Measurements from ENCODE around the gene CLEC20A. TPM values are rescaled to one million over a fixed set of nuclear protein-coding genes. Genes with fewer than 3 reads are reported as not detected.

Gene CLEC20A
- polyA plus RNA-seq, 3 donors from 2014 or later: 0.27 to 0.56 TPM; not detected in 1

DNA sequence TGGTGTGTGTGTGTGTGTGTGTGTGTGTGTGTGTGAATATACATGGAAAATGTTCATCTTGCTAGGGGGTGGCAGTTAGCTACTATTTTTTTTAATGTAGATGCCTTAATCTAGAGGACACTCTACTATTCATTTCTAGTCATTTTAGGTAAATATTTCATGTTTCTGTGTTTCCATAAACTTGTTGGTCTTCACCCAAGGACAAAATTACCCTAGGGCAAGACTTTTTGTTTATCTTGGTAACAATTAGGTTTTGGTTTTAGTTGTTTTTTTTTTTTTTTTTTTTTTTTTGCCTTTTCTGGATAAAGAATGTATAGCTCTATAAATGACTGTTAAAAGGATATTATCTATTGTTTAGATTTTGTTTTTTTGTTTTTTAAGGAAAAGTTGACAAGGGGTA, 32.2 kb downstream of the CLEC20A start:
- no peak overlapping the region for H3K27ac Mint-ChIP-seq
- peaks cover 0 to 4% (median 1%) of the 10 kb centered on the region in 6 donors for H3K9me3 Mint-ChIP-seq

DNA sequence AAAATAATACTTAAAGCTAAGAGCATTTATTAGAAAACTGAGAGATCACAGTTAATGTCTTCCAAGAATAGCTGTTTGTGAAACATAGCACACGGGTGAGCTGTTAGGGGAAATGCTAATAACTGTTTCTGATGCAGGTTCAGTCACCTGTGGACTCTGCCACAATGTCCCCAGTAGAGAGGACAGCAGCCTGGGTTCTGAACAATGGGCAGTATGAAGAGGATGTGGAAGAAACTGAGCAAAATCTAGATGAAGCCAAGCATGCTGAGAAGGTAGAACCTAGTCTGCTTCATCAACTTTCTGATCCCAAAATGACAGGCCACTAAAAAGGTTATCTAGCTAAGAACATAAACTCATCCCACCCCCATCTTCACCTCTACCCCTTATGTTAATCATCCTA, 32.6 kb downstream of the CLEC20A start:
- no peaks in the 10 kb centered on the region for H3K27me3 Mint-ChIP-seq (ENCODE audit: low read depth in 3 of 3)
- H3K4me1 Mint-ChIP-seq: no peaks in the 10 kb centered on the region
- H3K36me3 Mint-ChIP-seq: no peaks in the 10 kb centered on the region
- H3K27ac Mint-ChIP-seq: no peak overlapping the region
- DNase-seq: no peak
- H3K4me3 Mint-ChIP-seq: no peak overlapping the region
- H3K9me3 Mint-ChIP-seq: peaks cover 0 to 4% (median 1%) of the 10 kb centered on the region in 6 donors

More for the DNA sequence above, 32.2 kb downstream of the CLEC20A start:
- Mint-ChIP-seq H3K27me3 (ENCODE audit: low read depth in 3 of 3) (no peaks in the 10 kb centered on the region), H3K36me3 (no peaks in the 10 kb centered on the region), H3K4me1 (no peaks in the 10 kb centered on the region), H3K4me3 (no peak overlapping the region)
- no peak for DNase-seq

DNA sequence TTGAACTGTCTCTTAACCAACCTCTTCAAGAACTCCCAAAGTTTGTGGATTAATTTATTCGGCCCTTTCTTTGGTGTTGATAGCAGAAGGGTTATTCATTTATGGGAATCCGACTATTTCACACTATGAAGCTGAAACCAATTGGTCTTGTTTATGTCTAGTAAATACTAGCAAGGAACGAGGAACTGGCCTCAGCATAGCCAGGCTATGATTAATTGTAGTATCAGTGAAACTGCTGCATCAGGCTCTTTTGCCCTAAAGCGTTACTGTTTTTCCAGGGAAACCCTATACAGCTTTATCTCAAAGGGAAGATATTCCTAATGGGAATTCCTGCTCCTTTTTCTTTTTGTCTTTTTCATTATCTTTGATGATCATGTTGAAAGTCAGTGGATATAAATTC, 35.1 kb downstream of the CLEC20A start:
- peaks cover 0 to 4% (median 0%) of the 10 kb centered on the region in 6 donors for H3K9me3 Mint-ChIP-seq
- H3K4me3 Mint-ChIP-seq: no peak overlapping the region
- no peak for DNase-seq
- no peak overlapping the region for H3K27ac Mint-ChIP-seq
- no peaks in the 10 kb centered on the region for H3K27me3 Mint-ChIP-seq (ENCODE audit: low read depth in 3 of 3)
- H3K4me1 Mint-ChIP-seq: no peaks in the 10 kb centered on the region
- H3K36me3 Mint-ChIP-seq: no peaks in the 10 kb centered on the region

DNA sequence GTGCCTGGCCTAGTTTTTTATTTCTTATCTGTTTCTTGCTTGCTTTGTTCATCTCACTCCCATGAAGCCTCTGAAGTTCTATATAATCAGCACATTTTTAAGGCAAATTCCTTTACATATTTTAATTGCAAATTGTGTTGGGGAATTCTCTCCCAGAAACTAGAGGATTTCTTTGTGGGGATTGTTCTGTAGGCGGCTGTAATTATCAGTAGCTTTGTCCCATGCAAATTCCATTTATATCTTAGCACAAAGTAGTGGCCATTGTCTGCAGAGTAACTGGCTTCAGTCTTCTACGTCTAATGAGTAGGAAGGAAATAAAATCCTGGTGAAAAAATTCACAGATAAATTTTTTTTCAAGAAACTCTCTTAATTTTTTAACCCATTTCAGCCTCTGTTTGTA, 35.7 kb downstream of the CLEC20A start:
- Mint-ChIP-seq H3K27me3 (ENCODE audit: low read depth in 3 of 3) (no peaks in the 10 kb centered on the region), H3K27ac (peak overlapping the region in 1 of 6 donors; percentile 43), H3K36me3 (no peaks in the 10 kb centered on the region), H3K9me3 (peaks cover 0 to 5% (median 0%) of the 10 kb centered on the region in 6 donors), H3K4me1 (no peaks in the 10 kb centered on the region), H3K4me3 (no peak overlapping the region)
- DNase-seq: no peak

DNA sequence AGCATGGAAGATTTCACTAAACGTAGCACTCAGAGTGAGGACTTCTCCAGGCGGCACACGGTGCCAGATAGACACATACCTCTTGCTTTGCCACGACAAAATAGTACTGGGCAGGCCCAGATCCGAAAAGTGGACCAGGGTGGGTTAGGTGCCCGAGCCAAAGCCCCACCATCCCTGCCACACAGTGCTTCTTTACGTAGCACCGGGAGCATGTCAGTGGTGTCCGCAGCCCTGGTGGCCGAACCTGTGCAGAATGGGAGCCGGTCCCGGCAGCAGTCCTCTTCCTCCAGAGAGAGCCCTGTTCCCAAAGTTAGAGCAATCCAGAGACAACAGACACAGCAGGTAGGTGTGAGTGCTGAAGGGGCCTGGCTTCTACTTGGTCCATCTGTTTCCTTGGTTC, 38.6 kb downstream of the CLEC20A start:
- H3K4me3 Mint-ChIP-seq: no peak overlapping the region
- H3K4me1 Mint-ChIP-seq: no peaks in the 10 kb centered on the region
- H3K27ac Mint-ChIP-seq: no peak overlapping the region
- H3K27me3 Mint-ChIP-seq (ENCODE audit: low read depth in 3 of 3): no peaks in the 10 kb centered on the region
- DNase-seq: no peak
- H3K9me3 Mint-ChIP-seq: peaks cover 0 to 3% (median 0%) of the 10 kb centered on the region in 6 donors
- H3K36me3 Mint-ChIP-seq: no peaks in the 10 kb centered on the region

DNA sequence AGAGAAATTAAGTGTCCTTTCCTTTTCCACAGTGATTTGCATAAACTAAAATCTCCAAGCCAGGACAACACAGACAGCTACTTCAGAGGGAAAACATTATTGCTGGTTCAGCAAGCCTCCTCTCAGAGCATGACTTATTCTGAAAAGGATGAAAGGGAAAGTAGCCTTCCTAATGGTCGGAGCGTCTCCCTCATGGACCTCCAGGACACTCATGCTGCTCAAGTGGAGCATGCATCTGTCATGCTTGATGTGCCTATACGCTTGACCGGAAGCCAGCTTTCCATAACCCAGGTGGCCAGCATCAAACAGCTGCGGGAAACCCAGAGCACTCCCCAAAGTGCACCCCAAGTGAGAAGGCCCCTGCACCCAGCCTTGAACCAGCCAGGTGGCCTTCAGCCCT, 39.1 kb downstream of the CLEC20A start:
- no peaks in the 10 kb centered on the region for H3K27me3 Mint-ChIP-seq (ENCODE audit: low read depth in 3 of 3)
- no peak overlapping the region for H3K4me3 Mint-ChIP-seq
- DNase-seq: no peak
- peaks cover 0 to 3% (median 0%) of the 10 kb centered on the region in 6 donors for H3K9me3 Mint-ChIP-seq
- H3K36me3 Mint-ChIP-seq: no peaks in the 10 kb centered on the region
- no peak overlapping the region for H3K27ac Mint-ChIP-seq
- H3K4me1 Mint-ChIP-seq: no peaks in the 10 kb centered on the region

DNA sequence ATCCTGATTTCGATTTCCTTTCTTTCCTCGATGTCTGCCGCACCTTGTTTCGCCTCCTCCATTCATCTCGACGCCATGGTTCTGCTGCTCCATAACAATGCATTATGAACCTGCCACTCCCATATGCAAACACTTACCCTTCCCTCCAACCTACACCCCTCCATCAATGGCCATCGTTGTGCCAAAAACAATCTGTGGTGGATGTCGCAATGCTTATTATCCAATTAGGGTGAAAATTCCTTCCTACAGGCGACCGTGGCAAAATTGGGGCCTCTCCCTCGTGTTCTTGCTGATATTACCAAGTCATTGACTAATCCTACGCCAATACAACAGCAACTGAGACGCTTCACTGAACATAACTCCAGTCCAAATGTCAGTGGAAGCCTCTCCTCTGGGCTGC, 40.3 kb downstream of the CLEC20A start:
- H3K4me1 Mint-ChIP-seq: no peaks in the 10 kb centered on the region
- no peak overlapping the region for H3K4me3 Mint-ChIP-seq
- peaks cover 0 to 3% (median 0%) of the 10 kb centered on the region in 6 donors for H3K9me3 Mint-ChIP-seq
- H3K27ac Mint-ChIP-seq: no peak overlapping the region
- H3K36me3 Mint-ChIP-seq: no peaks in the 10 kb centered on the region
- H3K27me3 Mint-ChIP-seq (ENCODE audit: low read depth in 3 of 3): no peaks in the 10 kb centered on the region
- DNase-seq: no peak

DNA sequence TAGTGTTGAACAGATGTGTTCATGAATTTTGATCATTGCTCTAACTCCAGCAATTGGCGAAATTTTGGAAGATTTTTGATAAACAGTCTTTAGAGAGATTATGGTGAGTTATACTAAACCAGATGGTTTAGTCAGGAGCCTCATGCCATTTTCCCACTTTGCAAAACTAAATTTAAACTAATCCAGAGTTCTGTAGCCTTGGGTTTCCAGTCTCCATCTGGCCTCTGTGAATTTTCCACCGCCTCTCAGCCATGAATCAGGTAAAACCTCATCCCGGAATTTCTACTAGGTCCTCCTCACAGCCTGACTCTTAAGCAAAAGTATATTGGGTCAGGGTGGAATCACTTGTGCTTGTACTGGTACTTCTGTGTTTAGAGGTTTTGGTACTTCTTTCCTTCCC, 44.8 kb downstream of the CLEC20A start:
- DNase-seq: no peak
- Mint-ChIP-seq H3K4me1 (no peaks in the 10 kb centered on the region), H3K27ac (no peak overlapping the region), H3K36me3 (no peaks in the 10 kb centered on the region), H3K9me3 (peaks cover 0 to 3% (median 0%) of the 10 kb centered on the region in 6 donors), H3K4me3 (no peak overlapping the region), H3K27me3 (ENCODE audit: low read depth in 3 of 3) (peaks cover 0 to 3% (median 2%) of the 10 kb centered on the region in 3 donors)

DNA sequence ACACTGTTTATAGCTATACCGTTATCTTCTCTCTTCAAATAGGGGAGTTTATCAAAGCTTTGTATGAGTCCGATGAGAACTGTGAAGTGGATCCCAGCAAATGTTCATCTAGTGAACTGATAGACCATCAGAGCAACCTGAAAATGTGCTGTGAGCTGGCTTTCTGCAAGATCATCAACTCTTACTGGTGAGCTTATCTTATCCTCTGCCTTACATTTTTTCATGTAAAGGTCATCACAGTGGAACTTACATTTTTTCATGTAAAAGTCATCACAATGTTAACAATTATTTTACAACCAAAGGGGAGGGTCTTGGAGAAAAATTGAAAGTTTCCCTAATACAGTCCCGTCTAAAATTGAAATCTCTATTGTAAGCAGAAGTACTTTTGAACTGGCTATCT, 45.2 kb downstream of the CLEC20A start:
- no peaks in the 10 kb centered on the region for H3K4me1 Mint-ChIP-seq
- peaks cover 0 to 2% (median 0%) of the 10 kb centered on the region in 6 donors for H3K9me3 Mint-ChIP-seq
- no peak overlapping the region for H3K4me3 Mint-ChIP-seq
- peaks cover 0 to 3% (median 2%) of the 10 kb centered on the region in 3 donors for H3K27me3 Mint-ChIP-seq (ENCODE audit: low read depth in 3 of 3)
- no peak for DNase-seq
- no peaks in the 10 kb centered on the region for H3K36me3 Mint-ChIP-seq
- H3K27ac Mint-ChIP-seq: no peak overlapping the region

DNA sequence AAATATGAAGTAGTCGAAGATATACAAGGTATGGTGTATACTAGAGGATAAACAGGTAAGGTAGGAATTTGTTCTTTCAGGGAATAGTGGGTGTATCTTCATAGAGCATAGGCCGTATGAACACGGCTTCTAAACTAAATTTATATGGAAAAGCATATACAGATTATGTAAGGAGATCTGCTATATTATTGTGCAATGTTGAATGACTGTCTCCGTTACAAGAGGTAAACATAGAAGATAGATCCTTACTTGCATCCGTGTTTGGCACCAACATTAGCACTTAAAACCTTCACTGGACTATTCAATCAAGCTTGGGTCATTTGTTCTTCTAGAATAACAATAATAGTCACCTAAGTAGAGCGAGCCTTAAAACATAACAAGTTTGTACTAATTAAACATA, 45.9 kb downstream of the CLEC20A start:
- no peak for DNase-seq
- Mint-ChIP-seq H3K4me3 (no peak overlapping the region), H3K9me3 (no peaks in the 10 kb centered on the region), H3K36me3 (no peaks in the 10 kb centered on the region), H3K27me3 (ENCODE audit: low read depth in 3 of 3) (peaks cover 0 to 3% (median 2%) of the 10 kb centered on the region in 3 donors), H3K4me1 (no peaks in the 10 kb centered on the region), H3K27ac (no peak overlapping the region)

DNA sequence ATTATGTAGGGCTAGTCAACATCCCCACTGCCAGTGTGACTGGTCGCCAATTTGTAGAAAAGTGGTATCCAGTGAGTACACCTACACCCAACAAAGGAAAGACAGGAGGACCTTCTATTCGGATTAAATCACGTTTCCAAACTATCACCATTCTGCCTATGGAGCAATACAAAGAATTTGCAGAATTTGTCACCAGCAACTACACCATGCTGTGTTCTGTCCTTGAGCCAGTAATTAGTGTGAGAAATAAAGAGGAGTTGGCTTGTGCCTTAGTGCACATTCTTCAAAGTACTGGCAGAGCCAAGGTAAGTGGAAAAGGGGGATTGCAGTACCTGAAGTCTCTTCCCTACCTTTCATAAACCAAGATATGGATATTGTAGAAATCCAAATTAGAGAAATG, 53.8 kb downstream of the CLEC20A start:
- Mint-ChIP-seq H3K4me1 (no peaks in the 10 kb centered on the region), H3K4me3 (no peak overlapping the region), H3K9me3 (peaks cover 0 to 5% (median 0%) of the 10 kb centered on the region in 6 donors), H3K27me3 (ENCODE audit: low read depth in 3 of 3) (peaks cover 0 to 2% (median 1%) of the 10 kb centered on the region in 3 donors), H3K36me3 (no peaks in the 10 kb centered on the region), H3K27ac (no peak overlapping the region)
- DNase-seq: no peak

DNA sequence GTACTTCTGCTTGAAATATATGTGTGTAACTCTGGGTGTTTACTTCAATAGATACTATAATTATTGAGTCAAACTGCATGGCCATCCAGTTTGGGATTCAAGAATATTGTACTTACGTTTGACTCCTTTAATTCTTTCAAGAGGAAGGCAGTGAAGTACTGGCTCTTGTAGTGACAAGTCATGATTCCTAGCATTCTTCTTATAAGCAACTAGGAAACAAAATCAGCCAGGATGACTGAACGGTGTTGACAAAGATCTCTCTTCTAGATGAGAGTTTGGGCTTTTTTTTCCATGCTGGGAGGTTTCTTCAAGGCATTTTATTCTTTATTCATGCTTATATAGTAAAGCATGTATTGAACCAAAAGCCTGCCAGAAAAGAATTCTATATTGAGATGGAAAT, 58.3 kb downstream of the CLEC20A start:
- Mint-ChIP-seq H3K9me3 (peaks cover 0 to 2% (median 0%) of the 10 kb centered on the region in 6 donors), H3K27ac (no peak overlapping the region), H3K27me3 (ENCODE audit: low read depth in 3 of 3) (peaks cover 0 to 2% (median 2%) of the 10 kb centered on the region in 3 donors), H3K4me1 (no peaks in the 10 kb centered on the region), H3K4me3 (no peak overlapping the region), H3K36me3 (no peaks in the 10 kb centered on the region)
- no peak for DNase-seq

DNA sequence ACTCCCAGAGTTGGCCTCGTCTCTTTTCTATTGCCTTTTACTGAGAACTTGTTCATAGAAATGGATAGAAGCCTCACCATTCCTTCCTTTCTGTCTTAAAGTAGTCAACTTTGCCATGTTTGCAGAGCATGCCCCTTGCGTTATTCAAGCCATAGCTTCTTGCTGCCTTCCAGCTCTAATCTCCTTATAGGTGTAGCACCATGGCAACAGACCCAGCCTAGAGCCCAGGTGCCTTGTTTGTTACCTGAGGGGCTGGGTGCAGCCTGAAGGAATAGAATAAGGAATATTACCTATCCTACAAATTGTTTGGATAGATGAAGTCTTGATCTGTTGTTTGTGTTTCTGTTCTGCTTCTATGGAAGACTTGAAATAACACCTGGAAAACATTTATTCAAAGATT, 59.9 kb downstream of the CLEC20A start:
- Mint-ChIP-seq H3K4me1 (no peaks in the 10 kb centered on the region), H3K27ac (no peak overlapping the region), H3K4me3 (no peak overlapping the region), H3K9me3 (peaks cover 0 to 2% (median 0%) of the 10 kb centered on the region in 6 donors), H3K36me3 (no peaks in the 10 kb centered on the region), H3K27me3 (ENCODE audit: low read depth in 3 of 3) (peaks cover 0 to 2% (median 0%) of the 10 kb centered on the region in 3 donors)
- DNase-seq: no peak

DNA sequence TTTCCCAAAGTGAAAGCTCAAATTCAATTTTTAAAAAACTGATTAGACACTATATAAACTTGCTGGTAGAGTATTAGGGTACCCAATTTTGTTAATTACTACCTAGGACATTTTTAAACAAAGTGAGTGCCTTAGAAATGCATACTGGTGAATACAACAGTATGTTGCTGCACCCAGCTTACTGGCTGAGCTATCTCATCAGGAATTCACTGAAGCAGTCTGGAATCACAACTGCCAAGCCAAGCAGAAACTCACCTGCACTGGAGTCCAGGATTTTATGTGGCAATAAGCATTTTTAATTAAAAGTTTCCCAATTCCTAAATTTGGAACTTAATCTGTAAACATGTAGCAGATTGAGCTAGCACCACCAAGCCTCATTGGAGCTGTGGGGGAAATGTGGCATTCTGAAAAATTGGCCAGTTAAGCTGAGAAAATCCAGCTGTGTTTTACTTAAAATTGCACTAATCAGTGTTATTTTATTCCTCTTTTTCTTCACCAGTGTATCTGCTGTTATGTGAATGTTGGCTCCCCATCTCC, 61.8 kb downstream of the CLEC20A start:
- no peak overlapping the region for H3K27ac Mint-ChIP-seq
- no peak for DNase-seq
- H3K36me3 Mint-ChIP-seq: no peaks in the 10 kb centered on the region
- H3K4me1 Mint-ChIP-seq: no peaks in the 10 kb centered on the region
- no peak overlapping the region for H3K4me3 Mint-ChIP-seq
- H3K27me3 Mint-ChIP-seq (ENCODE audit: low read depth in 3 of 3): peaks cover 0 to 2% (median 0%) of the 10 kb centered on the region in 3 donors
- no peaks in the 10 kb centered on the region for H3K9me3 Mint-ChIP-seq

DNA sequence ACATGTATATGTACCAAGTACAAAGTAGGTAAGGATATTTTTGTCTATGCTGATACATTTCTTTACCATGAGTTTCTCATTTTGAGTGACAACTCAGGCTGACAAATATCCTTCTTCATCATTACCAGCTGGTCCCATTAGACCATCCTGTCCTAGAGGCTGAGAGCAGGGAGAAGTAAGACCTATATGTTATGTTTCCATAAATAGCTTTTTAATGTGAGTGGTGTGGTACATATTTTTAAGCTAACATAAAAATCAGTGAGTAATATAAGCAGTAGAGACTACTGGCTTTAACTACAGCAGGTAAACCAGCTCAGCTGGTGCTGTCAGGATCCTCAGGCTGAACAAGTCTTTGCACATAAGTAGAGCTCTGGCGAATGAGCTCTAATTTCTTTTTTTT, 62.4 kb downstream of the CLEC20A start:
- no peaks in the 10 kb centered on the region for H3K4me1 Mint-ChIP-seq
- H3K27ac Mint-ChIP-seq: no peak overlapping the region
- no peak for DNase-seq
- no peaks in the 10 kb centered on the region for H3K9me3 Mint-ChIP-seq
- H3K36me3 Mint-ChIP-seq: no peaks in the 10 kb centered on the region
- peaks cover 0 to 2% (median 0%) of the 10 kb centered on the region in 3 donors for H3K27me3 Mint-ChIP-seq (ENCODE audit: low read depth in 3 of 3)
- no peak overlapping the region for H3K4me3 Mint-ChIP-seq

Measured in immature natural killer cell (primary cell).